Globus pallidus (tissue), 1 donor: ENCODE data around the gene FPR1.

Experiments used
- DNase-seq: peaks from one replicate; pipeline ENCODE4 v3.0.0-alpha.2; 2015; ENCODE audit warnings: low spot score

Gene FPR1

DNA sequence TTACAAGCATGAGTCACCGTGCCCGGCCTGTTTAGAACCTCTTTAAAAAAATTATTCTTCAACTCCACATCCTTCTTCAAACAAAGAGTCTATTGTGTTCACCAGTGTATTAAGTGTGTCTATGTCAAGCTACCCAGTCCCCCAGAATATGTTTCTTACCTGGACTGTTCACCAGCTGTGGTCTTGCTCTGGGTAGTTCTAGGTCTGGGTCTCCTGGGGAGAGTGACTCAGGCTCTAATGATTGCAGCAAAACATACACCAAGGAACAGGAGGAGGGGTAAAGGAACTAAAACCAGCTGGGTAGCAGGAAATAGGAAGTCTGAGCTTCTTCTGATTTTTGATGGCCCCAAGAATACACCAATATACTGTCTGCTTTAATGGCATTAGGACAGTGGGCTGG is at the start of gene FPR1:
FPR1 (minus strand) TSS at position 224 of the 400 bp plus-strand sequence. CDS start 4,884 bp downstream, outside the sequence.
- peak; percentile 59 for DNase-seq

- DNase-seq: no peak
Observed at GRCh38 chr19:51800473-51801244, 49.0 kb upstream of the FPR1 start.

- DNase-seq: no peak
Observed at GRCh38 chr19:51799774-51800472, 48.2 kb upstream of the FPR1 start.

DNA sequence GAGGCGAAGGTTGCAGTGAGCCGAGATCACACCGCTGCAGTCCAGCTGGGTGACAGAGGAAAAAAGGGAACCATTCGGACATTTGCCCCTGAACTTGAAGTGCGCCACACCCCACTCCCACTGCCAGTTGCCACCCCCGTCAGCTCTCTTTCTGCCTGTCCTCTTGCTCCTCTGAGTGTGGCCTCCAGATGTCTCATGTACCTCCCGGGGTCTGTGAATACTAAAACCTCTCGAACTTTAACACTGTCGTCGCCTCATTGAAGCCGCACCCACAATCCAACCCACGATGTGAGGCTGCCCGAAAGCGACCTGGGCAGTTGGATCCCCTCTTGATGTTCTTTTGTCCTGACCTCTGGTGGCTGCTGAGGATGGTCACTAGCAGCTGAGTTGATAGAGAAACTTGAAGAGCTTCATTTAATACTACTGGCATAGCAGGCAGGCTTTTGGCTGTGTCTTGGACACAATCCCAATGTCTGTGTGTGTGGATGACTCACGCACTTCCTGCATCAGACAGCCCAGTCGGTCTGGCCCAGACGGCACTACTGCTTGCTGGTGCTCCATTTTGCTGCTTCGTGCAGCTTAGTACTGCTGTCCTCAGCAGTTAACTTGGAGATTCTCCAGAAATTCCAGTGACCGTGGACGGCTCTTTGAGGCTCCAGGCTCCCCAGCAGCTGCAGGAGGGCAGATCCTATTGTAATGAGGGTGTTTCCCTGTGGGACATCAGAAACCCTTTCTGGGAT is 47.5 kb upstream of the FPR1 start:
- peak; percentile 66 for DNase-seq

DNA sequence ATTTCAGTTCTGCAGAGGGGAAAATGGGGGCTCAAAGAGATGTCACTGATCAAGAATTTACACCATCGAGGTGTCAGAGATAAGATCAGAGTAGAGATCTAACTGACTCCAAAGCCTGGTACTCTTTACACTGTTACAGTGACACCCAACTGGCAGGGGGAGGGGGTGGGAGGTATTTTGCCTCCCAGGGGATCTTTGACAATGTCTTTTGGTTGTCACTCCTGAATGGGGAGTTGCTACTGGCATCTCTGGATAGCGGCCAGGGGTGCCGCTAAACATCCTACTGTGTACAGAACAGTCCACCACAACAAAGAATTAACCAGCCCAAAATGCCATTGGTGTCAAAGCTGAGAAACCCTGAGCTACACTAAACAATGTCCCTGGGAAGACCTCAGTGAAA is 46.4 kb upstream of the FPR1 start:
- DNase-seq: no peak

- DNase-seq: no peak
Observed at GRCh38 chr19:51797480-51797879, 45.8 kb upstream of the FPR1 start.

- no peak for DNase-seq
Observed at GRCh38 chr19:51796195-51796679, 44.6 kb upstream of the FPR1 start.

DNA sequence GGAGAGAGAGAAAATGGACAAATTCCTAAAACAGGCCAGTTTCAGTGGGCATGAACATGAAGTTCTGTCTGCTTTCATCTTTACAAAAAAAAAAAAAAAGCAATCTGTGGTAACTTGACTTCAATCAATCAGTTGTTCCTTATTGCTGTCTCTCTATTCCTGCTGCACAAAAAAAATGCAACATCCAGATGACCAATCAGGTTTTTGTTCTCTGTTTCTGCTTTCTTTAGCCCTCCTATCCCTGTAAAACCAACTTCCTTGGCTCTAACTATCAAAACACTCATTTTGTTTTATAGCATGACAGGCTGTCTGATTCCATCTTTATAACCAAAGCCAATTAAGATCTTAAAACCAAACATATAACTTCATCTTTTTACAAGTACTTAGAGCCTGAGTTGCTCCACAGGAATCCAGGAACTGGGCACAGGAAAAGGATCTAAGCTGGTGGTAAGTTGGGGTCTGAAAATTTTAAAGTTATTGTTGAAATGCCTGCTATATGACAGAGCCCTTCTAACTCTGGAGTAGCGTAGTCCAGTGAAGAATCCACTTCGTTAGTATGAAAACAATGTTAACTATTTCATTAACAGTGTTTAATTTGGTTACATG is 43.3 kb upstream of the FPR1 start, which contains the start of gene FPR3:
FPR3 (plus strand) TSS at position 273 of the 606 bp plus-strand sequence. CDS start 28,592 bp downstream, outside the sequence.
- DNase-seq: no peak

DNA sequence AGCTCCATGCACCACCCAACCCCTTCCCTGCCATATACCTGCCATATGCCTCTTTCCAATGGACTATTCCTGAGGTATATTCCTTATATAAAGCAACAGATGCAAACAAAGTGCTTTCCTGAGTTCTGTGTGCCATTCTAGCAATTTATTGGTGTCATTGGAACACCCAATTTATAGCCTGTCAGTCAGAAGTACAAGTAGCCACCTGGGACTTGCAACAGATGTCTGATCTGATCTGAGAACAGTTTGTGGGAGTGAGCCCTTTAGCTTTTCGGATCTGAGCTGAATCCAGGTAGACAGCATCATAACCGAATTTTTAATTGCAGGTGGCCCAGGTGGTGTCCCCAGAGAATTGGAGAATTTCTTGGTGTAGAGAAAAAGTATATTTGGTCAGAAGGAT is 42.3 kb upstream of the FPR1 start:
- no peak for DNase-seq

DNA sequence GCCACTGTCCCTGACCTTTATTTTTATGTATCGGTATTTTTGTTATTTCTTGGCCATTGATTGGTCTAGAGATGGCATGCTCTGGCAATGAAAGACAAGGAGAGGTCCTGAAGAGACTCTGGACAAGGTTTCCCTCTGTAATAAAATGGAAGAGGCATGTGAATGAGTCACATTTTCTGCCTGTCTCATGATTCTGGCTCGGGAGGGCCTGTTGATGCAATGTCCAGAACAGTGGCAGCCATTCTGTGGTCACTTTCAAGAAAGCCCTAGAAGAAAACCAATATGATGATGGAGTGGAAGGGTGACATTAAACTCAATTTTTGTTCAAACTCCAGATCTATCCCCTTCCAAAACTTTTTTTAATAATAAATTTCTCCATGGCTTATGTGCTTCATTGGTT is 41.3 kb upstream of the FPR1 start:
- DNase-seq: no peak

GRCh38 chr19:51789061-51789795 is 37.5 kb upstream of the FPR1 start:
- DNase-seq: no peak

DNA sequence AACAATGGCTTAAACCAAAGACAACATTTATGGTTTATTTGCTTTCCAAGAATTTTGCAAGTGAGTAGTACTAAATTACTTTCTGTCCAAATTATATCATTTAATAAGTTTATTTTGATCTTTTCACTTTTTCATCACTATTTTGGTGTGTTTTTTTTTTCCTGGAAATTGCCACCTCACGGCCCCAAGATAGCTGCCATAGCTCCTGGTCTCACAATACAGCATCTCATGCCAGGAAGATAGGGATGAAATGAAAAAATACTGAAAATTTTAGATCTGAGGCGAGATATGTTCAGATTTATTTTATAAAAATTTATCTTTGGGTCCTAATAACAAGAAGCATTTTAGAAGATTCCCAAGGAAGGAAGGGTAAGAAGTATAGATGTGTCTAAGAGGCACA is 36.4 kb upstream of the FPR1 start:
- no peak for DNase-seq

- DNase-seq: peak; percentile 33
Observed at GRCh38 chr19:51786646-51787494, 35.2 kb upstream of the FPR1 start.

DNA sequence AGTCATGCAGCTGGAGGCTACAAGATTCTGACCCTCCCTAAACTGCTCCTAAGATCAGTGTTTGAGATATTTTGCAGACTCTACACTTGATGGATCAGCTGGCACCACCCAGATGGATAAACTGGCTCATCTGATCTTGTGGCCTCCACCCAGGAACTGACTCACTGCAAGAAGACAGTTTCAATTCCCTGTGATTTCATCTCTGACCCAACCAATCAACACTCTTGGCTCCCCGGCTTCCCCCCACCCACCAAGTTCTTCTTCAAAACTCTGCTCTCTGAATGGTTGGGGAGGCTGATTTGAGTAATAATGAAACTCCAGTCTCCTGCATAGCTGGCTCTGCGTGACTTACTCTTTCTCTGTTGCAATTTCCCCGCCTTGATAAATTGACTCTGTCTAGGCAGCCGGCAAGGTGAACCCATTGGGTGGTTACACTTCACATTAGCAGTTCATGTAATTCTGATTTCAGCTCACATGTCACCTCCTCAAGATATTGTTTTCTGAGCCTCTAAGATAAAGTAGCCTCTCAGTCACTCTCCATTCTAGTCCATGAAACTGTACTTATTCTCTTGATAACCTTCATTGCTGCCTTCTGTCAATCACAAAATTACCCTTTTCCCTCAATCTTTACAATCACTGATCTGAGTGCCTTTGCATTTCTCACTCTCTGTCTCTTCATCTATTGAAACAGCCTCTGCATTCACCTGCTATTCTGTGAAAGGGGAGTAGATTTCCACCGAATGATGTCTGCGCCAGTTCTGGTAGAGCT is 33.4 kb upstream of the FPR1 start:
- peak; percentile 45 for DNase-seq

DNA sequence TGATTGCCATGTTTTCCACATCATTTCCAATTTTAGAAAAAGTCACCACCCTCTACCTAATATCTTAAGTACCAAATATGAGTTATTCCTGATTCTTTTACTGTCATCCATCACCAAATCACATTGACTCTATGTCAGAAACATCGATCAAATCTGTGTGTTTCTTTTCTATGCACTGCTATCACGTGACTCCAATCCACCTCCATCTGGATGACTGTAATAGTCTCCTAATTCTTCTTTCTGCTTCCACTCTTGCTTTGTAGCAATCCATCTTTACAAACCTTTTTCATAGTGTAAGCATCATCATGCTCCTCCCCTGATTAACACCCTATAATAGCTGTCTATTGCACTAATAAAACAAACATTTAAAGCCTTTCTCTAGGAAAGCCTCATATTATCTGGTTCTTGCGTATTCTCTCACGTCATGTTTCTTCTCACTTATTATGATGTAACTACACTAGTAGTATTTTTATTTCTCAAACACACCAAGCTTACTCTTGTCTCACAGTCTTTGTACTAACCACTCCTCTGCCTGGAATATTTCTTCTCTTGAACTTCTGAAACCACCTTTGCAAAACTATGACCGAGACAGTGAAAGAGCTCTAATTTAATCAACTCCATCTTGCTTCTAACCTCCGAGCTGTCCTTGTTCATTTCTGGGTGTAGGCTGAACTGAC is 32.6 kb upstream of the FPR1 start:
- no peak for DNase-seq

- DNase-seq: no peak
Observed at GRCh38 chr19:51783372-51783771, 31.7 kb upstream of the FPR1 start.

DNA sequence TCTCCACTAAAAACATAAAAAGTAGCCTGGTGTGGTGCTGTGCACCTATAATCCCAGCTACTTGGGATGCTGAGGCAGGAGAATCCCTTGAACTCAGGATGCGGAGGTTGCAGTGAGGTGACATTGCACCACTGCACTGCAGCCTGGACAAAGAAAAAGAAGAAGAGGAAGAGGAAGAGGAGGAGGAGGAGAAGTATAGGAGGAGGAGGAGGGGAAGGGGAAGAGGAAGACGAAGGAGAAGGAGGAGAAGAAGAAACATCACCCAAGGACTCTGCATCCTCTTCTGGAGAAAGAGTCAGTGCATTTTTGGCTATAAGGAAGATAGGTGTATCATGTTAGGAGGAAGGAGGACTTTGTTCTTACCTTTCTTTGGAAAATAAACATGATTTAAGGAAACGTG is 30.3 kb upstream of the FPR1 start:
- DNase-seq: no peak

DNA sequence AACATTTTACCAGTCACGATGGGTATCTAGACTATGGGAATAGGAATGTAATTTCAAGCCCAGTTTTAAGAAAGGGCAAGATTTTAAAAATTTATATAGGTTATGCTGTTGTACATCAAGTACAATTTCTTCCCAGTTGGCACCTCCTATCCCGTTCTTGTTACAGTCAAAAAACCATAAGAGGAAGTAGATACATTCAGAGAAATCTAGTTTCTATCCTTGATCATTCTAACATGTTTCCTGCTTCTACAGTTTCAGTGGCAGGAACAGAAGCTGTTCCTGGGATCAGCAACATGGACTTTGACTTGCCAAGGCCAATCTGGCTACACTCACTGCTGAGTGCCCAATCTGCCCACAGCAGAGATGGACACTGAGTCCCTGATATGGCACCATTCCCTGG is 28.6 kb upstream of the FPR1 start:
- no peak for DNase-seq

- no peak for DNase-seq
Observed at GRCh38 chr19:51779703-51780102, 28.0 kb upstream of the FPR1 start.
